Activated naive CD4-positive, alpha-beta T cell (primary cell): ENCODE measurements around the gene MAEA.
"Not testable (repeated sequence)": the region's sequence is repeated elsewhere in the genome, so short reads cannot be mapped to it uniquely, and the experiment has no call there.

ENCODE experiments used
- DNase-seq, 4 experiments: peaks; one replicate each; lab custom pipeline; 2025; lab: John Stamatoyannopoulos, UW

Gene MAEA

GRCh38 chr4:1367230-1367935 lies 77.7 kb downstream of the MAEA start:
- DNase-seq: no peak

DNA sequence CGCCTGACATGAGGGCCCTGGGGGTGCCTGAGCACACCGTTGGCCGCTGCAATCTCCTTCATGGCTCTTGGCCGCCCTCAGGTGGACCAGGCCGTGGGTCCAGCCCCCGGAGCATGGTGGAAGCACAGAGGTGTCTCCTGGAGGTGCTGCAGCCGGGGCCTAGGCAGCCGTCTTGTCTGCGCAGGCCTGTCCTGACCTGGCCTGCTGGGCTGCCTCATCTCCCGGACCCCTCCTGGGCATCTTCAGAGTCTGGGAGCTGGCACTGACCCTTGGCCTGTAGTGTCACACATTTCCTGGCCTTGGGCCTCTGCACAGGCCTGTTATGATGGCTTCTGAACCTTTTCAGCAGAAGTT lies 78.2 kb downstream of the MAEA start:
- DNase-seq: no peak

GRCh38 chr4:1368421-1369090 lies 78.9 kb downstream of the MAEA start:
- DNase-seq: no peak

GRCh38 chr4:1369091-1369450 lies 79.4 kb downstream of the MAEA start:
- DNase-seq: no peak

GRCh38 chr4:1369479-1370079 lies 79.9 kb downstream of the MAEA start:
- no peak for DNase-seq

GRCh38 chr4:1370321-1371124 lies 80.8 kb downstream of the MAEA start:
- DNase-seq: no peak

- no peak for DNase-seq
Measured at GRCh38 chr4:1371176-1372165, 81.8 kb downstream of the MAEA start.

DNA sequence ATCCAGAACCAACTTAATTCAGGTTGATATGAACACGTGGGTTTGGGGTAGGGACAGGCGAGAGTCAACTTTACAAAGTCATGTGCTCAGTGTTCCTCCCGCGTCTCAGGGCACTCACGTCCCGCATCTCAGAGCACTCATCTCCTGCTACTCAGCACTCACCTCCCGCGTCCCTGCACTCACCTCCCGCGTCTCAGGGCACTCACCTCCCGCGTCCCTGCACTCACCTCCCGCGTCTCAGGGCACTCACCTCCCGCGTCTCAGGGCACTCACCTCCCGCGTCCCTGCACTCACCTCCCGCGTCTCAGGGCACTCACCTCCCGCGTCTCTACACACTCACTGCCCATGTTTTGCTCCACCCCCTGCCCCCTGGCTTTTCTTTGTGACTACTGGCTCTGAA lies 82.9 kb downstream of the MAEA start:
- not testable (repeated sequence) for DNase-seq

DNA sequence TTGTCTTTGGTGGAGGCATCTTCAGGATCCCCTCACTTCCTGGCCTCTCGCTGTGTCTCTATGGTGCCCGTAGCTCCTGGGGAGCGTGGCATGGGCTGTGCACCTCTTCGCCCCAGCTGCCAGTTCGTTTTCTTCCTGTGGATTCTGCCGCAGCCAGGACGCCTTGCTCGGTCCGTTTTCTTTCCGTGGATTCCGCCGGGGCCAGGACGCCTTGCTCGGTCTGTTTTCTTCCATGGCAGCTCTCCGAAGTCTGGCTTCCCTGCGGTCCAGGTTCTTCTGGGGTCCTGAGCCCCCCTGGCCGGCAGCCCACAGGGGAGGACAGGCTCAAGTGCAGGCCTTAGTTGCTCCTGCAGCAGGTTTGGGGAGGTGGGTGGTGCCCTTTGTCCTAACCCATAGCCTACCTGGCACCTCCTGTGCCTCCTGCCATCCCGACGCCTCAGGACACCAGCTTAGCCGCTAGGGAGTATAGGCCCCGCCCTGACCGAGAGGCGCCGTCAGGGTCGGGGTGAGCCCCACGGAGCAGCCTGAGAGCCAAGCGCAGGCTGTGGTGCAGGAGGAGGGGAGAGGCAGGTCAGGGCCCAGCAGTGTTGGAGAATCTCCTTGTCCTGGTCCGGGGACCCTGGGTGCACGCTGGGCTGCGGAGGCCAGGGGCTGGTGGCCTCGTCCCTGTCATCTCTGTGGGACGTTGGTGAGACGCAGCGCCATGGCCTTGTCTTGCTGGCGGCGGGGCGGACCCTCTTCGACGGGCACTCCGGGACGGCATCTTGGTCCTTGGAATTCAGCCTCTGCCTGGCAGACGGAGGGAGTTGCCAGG lies 84.4 kb downstream of the MAEA start:
- no peak for DNase-seq

DNA sequence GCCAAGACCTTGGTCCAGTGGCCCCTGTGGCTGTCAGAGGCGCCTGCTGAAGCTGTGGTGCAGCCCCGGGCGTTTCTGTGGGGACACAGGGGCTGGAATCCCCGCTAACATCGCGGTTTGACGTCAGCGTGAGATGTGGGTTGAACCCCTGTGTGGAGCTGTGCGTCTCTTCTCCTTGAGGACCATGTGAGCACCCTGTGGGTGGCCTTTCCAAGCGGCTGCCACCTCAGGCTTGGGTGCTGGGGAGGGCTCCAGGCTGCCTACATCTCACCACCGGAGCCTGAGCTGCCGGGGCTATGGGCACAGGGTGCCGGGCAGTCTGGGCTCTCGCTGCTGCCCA lies 85.0 kb downstream of the MAEA start:
- DNase-seq: no peak

DNA sequence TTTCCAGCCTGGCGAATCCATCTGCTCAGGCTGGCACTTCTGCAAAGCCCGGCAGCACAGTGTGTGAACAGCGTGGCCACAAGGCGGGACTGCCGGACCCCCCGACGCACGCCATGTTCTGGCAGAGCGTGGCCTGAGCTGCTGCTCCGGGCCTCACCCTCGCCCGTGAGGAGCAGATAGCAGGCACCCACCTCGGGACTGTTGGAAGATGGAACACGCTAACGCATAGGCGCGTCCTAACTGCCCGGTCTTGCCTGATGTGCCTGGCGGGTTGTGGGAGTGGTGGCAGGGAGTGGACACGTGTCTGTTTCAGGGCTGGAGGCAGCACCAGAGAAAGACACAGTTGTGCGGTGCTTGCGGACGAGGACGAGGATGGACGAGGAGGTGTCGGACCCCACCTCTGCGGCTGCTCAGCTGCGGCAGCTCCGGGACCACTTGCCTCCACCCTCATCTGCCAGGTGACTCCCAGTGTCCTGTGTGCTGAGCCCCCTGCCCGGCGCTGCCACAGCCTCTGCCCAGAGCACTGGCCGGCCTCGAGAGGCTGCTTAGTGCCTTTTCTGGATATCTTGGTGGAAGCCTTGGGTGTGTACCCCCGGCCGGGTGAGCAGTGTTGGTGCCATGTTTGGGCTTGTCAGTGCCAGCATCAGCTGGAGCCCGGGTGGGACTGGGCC lies 85.5 kb downstream of the MAEA start:
- no peak for DNase-seq

DNA sequence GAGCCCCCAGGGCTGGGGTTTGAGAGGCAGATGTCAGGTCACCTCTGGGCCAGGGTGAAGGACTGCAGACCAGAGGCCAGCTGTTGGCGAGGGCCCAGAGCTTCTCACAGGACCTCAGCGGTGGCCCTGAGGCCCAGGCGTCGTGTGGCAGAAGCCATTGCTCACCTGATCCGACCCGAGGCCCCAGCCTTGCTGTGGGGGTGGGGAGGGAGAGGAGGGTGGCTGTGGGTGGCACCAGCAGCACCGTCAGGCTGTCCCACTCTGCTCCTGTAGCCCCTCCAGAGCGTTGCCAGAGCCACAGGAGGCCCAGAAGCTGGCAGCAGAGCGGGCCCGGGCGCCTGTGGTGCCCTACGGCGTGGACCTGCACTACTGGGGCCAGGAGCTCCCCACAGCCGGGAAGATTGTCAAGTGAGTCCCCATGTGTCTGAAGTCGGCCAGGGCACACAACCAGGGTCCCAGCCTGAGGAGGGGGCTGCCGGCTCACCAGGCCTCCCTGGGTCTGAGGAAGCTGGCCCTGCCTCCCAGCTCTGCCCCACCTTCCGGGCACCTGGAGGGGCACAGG lies 86.2 kb downstream of the MAEA start:
- no peak for DNase-seq

GRCh38 chr4:1376391-1376840 lies 86.7 kb downstream of the MAEA start:
- DNase-seq: no peak

DNA sequence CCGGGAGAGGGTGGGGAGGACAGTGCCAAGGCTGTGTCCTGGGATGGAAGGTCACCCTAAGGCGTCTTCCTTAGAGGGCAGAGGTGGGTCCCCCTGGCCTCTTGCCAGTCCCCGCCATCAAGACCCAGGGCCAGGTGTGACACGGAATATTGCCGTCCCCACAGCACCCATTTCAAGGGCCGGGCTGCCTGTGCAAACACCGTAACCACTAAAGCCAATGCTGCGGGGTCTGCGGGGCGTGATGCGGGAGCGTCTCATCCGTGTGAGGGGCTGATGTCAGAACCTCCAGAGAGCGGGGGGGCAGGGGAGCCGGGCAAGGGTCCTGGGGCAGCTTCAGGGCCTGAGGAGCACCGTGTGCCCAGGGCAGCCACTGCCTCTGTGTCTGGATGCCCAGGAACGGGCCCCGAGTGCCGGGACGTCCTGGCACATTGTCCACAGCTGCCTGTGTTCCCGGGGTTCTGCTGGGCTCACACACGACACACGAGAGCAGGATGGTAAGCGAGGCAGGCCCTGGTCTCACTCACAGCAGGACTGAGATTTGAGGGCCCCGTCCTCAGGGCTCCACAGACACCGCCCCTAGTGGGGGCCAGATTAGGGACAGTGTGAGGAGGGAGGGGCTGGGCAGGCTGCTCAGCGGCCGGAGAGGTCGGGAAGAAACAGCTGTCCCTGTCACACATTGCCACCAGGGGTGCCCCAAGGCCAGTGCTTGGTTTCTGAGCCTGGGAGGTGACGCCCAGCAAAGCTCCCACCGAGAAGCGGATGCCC lies 87.3 kb downstream of the MAEA start:
- no peak for DNase-seq

GRCh38 chr4:1377606-1378261 lies 88.0 kb downstream of the MAEA start:
- no peak for DNase-seq

DNA sequence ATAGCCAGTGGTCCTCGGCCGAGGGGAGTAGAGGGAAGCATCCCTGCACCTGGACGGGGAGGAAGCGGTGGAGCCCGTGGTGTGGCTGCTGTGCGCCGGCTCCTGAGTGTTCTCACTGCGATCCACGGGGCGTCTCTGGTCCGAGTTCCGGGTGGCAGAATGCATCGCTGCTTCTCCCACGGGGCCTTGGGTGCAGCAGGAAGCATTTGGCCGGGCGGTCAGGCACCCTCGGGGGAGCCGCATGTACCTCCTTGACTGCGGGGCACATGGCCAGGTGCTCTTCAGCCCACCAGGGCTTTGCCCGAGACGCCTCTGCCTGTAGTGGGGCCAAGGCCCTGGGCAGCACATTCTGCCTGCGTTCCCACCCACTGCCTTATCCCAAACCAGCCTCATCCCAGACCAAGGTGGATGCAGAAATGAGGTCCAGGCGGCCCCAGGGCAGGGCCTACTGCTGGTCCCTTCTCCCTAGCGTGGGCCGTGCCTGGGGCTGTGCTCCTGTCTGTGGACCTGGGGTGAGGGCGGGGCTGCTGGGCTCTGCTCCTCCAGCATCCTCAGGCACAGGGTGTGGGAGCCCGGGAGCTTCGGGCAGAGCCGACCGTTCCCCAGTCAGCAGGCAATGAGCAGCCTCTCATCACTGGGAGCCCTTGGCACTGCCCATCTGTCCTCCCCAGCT lies 89.0 kb downstream of the MAEA start:
- DNase-seq: no peak

GRCh38 chr4:1379351-1379781 lies 89.7 kb downstream of the MAEA start:
- DNase-seq: no peak

GRCh38 chr4:1379801-1380331 lies 90.2 kb downstream of the MAEA start:
- DNase-seq: no peak
